H54 (cell line): ENCODE results near the gene SPCS1.
A peak's percentile ranks its signal among the peaks of the same experiment; 100 is the strongest.

Source experiments
- DNase-seq: peaks from one replicate; pipeline ENCODE4 v3.0.0; 2011; ENCODE audit warnings: low spot score, mixed read lengths; ENCODE audit not compliant: insufficient read length
- FAIRE-seq: peaks from 3 replicates; lab custom pipeline; 2011; peaks lifted over from hg19 to GRCh38; lab: Jason Lieb, UNC
- POLR2A ChIP-seq: IDR thresholded peaks from 2 replicates; pipeline ENCODE4 v1.6.1; 2011; ENCODE audit warnings: low read depth, mild to moderate bottlenecking, low read length

The SPCS1 gene

GRCh38 chr3:52730681-52731080 lies 24.8 kb downstream of the SPCS1 start:
- no peak for FAIRE-seq
- no peak for TF ChIP-seq POLR2A
- DNase-seq = no peak

- FAIRE-seq (no peak), DNase-seq (no peak)
- no peak for TF ChIP-seq POLR2A
These were observed 25.7 kb downstream of the SPCS1 start for GRCh38 chr3:52731590-52731989.

GRCh38 chr3:52733256-52733891 lies 27.5 kb downstream of the SPCS1 start:
- DNase-seq = no peak
- TF ChIP-seq POLR2A = no peak
- no peak for FAIRE-seq

GRCh38 chr3:52739730-52740129 lies 33.8 kb downstream of the SPCS1 start:
- FAIRE-seq (no peak), DNase-seq (no peak)
- TF ChIP-seq POLR2A = no peak

- peak; percentile 48 for FAIRE-seq
- no peak for TF ChIP-seq POLR2A
- peak; percentile 6 for DNase-seq
These were observed 36.6 kb downstream of the SPCS1 start for GRCh38 chr3:52742418-52743041.

- FAIRE-seq = no peak
- no peak for TF ChIP-seq POLR2A
- no peak for DNase-seq
These were observed 37.2 kb downstream of the SPCS1 start for GRCh38 chr3:52743152-52743551.

GRCh38 chr3:52743721-52744120 lies 37.8 kb downstream of the SPCS1 start:
- no peak for DNase-seq
- no peak for FAIRE-seq
- TF ChIP-seq POLR2A = no peak

DNA sequence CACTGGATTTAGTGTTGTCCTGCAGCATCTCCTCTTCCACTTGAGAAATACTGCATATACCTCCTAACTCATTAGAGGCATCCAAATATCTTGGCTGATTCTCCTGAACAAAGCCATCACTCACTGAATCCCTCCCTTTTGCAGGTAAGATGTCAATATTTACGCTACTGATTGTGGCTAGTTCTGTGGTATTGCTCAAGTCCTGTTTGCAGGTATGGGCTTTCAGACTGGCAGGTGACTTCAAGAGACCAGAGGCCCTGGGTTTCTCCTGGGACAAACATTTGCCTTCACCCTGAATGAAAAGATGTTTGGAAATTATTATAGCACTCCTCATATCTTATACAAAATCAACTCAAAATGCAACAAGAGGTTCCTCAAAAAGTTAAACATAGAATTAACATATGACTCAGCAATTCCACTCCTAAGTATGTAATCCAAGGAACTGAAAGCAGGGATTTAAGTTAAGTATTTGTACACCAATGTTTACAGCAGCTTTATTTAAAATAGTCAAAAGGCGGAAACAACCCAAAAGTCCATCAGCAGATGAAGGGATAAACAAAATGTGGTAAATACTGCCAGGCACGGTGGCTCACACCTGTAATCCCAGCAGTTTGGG lies 46.2 kb downstream of the SPCS1 start:
- FAIRE-seq (no peak), DNase-seq (no peak)
- no peak for TF ChIP-seq POLR2A

- no peak for FAIRE-seq
- TF ChIP-seq POLR2A = no peak
- DNase-seq = no peak
These were observed 48.5 kb downstream of the SPCS1 start for GRCh38 chr3:52754373-52754772.

DNA sequence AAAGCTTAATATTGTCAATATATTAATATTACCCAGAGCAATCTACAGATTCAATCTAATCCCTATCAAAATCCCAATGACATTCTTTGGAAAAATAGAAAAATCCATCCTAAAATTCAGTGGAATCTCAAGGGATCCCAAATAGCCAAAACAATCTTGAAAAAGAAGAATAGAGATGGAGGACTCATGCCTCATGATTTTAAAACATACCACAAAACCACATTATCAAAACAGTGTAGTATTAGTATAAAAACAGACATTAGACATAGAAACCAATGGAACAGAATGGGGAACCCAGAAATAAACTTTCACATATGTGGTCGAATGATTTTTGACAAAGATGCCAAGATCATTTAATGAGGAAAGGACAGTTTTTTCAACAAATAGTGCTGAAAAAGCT lies 50.2 kb downstream of the SPCS1 start:
- no peak for TF ChIP-seq POLR2A
- FAIRE-seq = no peak
- DNase-seq = no peak
